K562 (cell line): ENCODE measurements around the gene HAS3. TPM values are rescaled to one million over a fixed set of nuclear protein-coding genes. Genes with fewer than 3 reads are reported as not detected.

Source experiments
- CCNT2 ChIP-seq: IDR thresholded peaks from 2 replicates; pipeline ENCODE4 v1.6.1; 2011; ENCODE audit warnings: borderline replicate concordance, low read depth, mild to moderate bottlenecking, moderate library complexity, mixed read lengths, low read length; ENCODE audit not compliant: insufficient read length; ENCODE audit errors: extremely low read depth
- EP400 ChIP-seq: fragments of 450-650 bp; IDR thresholded peaks from 2 replicates; pipeline ENCODE4 v1.6.1; 2017; ENCODE audit warnings: antibody characterized with exemption, mild to moderate bottlenecking, moderate library complexity
- L3MBTL2 ChIP-seq: fragments of 450-650 bp; IDR thresholded peaks from 2 replicates; pipeline ENCODE4 v1.6.1; 2016; ENCODE audit warnings: mild to moderate bottlenecking, moderate library complexity
- LCOR ChIP-seq: sonication (generic); formaldehyde crosslinking; IDR thresholded peaks from 2 replicates; pipeline ENCODE4 v1.8.0; 2022; ENCODE audit warnings: mild to moderate bottlenecking, missing genetic modification reagents
- MAZ ChIP-seq, 2 experiments: fragments of 450-650 bp in 1 of 2; sonication (generic) in 1 of 2; formaldehyde crosslinking; IDR thresholded peaks in 1 of 2; conservative IDR thresholded peaks in 1 of 2; 2 replicates each; pipeline versions ENCODE4 v1.4.0 to v1.5.0; 2020; ENCODE audit warnings: mild to moderate bottlenecking in 1 of 2, missing genetic modification reagents in 1 of 2
- NFIC ChIP-seq: fragments of 450-650 bp; IDR thresholded peaks from 2 replicates; pipeline ENCODE4 v1.6.1; 2017; ENCODE audit warnings: mild to moderate bottlenecking, inconsistent platforms
- NONO ChIP-seq, 2 experiments: fragments of 200-400 bp in 1 of 2; fragments of 450-650 bp in 1 of 2; formaldehyde crosslinking in 1 of 2; IDR thresholded peaks; 2 replicates each; pipeline ENCODE4 v1.6.1; 2017; ENCODE audit warnings: low read depth in 2 of 2, mild to moderate bottlenecking in 2 of 2, moderate library complexity in 2 of 2, low read length in 1 of 2
- RB1 ChIP-seq: fragments of 450-650 bp; IDR thresholded peaks from 2 replicates; pipeline ENCODE4 v1.6.1; 2017; ENCODE audit warnings: low read depth, mild to moderate bottlenecking
- RBM39 ChIP-seq: fragments of 200-400 bp; formaldehyde crosslinking; optimal IDR thresholded peaks from 2 replicates; pipeline ENCODE3; 2018; ENCODE audit warnings: low read depth, low read length
- SMAD4 ChIP-seq: fragments of 250-450 bp; sonication (Bioruptor Pico); conservative IDR thresholded peaks from 2 replicates; pipeline ENCODE4 v1.8.0; 2021; ENCODE audit warnings: inconsistent platforms, mild to moderate bottlenecking, moderate library complexity
- SRSF1 ChIP-seq: fragments of 200-400 bp; formaldehyde crosslinking; IDR thresholded peaks from 2 replicates; pipeline ENCODE4 v1.6.1; 2017; ENCODE audit warnings: mild to moderate bottlenecking, low read depth, low read length, moderate library complexity
- TCFL5 ChIP-seq: fragments of 250-450 bp; sonication (Bioruptor Pico); conservative IDR thresholded peaks from 2 replicates; pipeline ENCODE4 v1.6.1; 2021; ENCODE audit warnings: mild to moderate bottlenecking, moderate library complexity, matching md5 sums
- ZNF134 ChIP-seq: fragments of 250-450 bp; sonication (Bioruptor Pico); conservative IDR thresholded peaks from 2 replicates; pipeline ENCODE4 v1.4.0; 2020
- ZSCAN29 ChIP-seq: fragments of 450-650 bp; IDR thresholded peaks from 2 replicates; pipeline ENCODE4 v1.6.1; 2017
- polyA plus RNA-seq, 8 experiments: library from polyadenylated mRNA; depleted of rRNA in 4 of 8; stranded (reverse) in 5 of 8; unstranded in 3 of 8; fragments of >200 nt; fragmentation: Nextera tagmentation in 2 of 8; fragmentation: Illumina TruSeq in 1 of 8; extraction: Ambion mirVana in 2 of 8; extraction: Trizol in 1 of 8; gene quantifications; 2 replicates each; pipeline versions ENCODE4 v1.2.1 to v1.2.3, GENCODE V29; 2011 to 2014; ENCODE audit warnings: inconsistent platforms in 1 of 8, missing spikeins in 1 of 8
- total RNA-seq, 7 experiments: library from RNA; depleted of rRNA in 6 of 7; stranded (reverse); fragments of >200 nt in 6 of 7; fragmentation: Illumina TruSeq in 2 of 7; extraction: Trizol in 2 of 7; gene quantifications; 2 replicates each; pipeline versions ENCODE4 v1.2.1 to v1.2.3, GENCODE V29; 2011 to 2021; ENCODE audit warnings: low replicate concordance in 1 of 7
- TF ChIP-seq, protein P1 (sequence below): sonication (generic); formaldehyde crosslinking; IDR thresholded peaks from 2 replicates; pipeline ENCODE4 v1.8.0; 2023; ENCODE audit warnings: missing genetic modification reagents, mild to moderate bottlenecking, borderline replicate concordance
- TF ChIP-seq, protein P2 (sequence below): fragments of 250-450 bp; sonication (Bioruptor Pico); IDR thresholded peaks from 2 replicates; pipeline ENCODE4 v1.4.0; 2020

Gene HAS3
- total and polyA plus RNA-seq, 9 of the 15 experiments (the other 6 are each of a cell fraction or from before 2014, with no cell fraction given): 0.04 to 0.33 (median 0.13) TPM; not detected in 1

GRCh38 chr16:69105501-69106361 is at the start of gene HAS3 (continued):
- TF ChIP-seq RBM39 (no peak), CCNT2 (peak; percentile 63), NFIC (no peak), LCOR (CRISPR knock-in tag) (peak; percentile 53; the same call in 1 of the 2 replicates), NONO (IDR thresholded peaks at IDR 0.05; ENCODE audit: low read depth in 2 of 2, low read length in 1 of 2) (peak in 1 of 2 experiments; percentile 54; a peak in 1 of 4 replicates), ZSCAN29 (no peak), TCFL5 (CRISPR knock-in tag) (no peak), MAZ (CRISPR knock-in tag; conservative IDR thresholded peaks at IDR 0.05 in 1 of 2, IDR thresholded peaks at IDR 0.05 in 1 of 2) (peak in 1 of 2 experiments; percentile 12; a peak in 1 of 4 replicates), SMAD4 (no peak; the same call in 1 of the 2 replicates), ZNF134 (CRISPR knock-in tag) (no peak), SRSF1 (no peak), RB1 (0 out of 2 replicates have a peak, but pooled peaks have one; percentile 28), L3MBTL2 (peak; percentile 77), EP400 (no peak)
- TF ChIP-seq, protein P1, sequence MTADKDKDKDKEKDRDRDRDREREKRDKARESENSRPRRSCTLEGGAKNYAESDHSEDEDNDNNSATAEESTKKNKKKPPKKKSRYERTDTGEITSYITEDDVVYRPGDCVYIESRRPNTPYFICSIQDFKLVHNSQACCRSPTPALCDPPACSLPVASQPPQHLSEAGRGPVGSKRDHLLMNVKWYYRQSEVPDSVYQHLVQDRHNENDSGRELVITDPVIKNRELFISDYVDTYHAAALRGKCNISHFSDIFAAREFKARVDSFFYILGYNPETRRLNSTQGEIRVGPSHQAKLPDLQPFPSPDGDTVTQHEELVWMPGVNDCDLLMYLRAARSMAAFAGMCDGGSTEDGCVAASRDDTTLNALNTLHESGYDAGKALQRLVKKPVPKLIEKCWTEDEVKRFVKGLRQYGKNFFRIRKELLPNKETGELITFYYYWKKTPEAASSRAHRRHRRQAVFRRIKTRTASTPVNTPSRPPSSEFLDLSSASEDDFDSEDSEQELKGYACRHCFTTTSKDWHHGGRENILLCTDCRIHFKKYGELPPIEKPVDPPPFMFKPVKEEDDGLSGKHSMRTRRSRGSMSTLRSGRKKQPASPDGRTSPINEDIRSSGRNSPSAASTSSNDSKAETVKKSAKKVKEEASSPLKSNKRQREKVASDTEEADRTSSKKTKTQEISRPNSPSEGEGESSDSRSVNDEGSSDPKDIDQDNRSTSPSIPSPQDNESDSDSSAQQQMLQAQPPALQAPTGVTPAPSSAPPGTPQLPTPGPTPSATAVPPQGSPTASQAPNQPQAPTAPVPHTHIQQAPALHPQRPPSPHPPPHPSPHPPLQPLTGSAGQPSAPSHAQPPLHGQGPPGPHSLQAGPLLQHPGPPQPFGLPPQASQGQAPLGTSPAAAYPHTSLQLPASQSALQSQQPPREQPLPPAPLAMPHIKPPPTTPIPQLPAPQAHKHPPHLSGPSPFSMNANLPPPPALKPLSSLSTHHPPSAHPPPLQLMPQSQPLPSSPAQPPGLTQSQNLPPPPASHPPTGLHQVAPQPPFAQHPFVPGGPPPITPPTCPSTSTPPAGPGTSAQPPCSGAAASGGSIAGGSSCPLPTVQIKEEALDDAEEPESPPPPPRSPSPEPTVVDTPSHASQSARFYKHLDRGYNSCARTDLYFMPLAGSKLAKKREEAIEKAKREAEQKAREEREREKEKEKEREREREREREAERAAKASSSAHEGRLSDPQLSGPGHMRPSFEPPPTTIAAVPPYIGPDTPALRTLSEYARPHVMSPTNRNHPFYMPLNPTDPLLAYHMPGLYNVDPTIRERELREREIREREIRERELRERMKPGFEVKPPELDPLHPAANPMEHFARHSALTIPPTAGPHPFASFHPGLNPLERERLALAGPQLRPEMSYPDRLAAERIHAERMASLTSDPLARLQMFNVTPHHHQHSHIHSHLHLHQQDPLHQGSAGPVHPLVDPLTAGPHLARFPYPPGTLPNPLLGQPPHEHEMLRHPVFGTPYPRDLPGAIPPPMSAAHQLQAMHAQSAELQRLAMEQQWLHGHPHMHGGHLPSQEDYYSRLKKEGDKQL (CRISPR knock-in tag): no peak
- TF ChIP-seq, protein P2, sequence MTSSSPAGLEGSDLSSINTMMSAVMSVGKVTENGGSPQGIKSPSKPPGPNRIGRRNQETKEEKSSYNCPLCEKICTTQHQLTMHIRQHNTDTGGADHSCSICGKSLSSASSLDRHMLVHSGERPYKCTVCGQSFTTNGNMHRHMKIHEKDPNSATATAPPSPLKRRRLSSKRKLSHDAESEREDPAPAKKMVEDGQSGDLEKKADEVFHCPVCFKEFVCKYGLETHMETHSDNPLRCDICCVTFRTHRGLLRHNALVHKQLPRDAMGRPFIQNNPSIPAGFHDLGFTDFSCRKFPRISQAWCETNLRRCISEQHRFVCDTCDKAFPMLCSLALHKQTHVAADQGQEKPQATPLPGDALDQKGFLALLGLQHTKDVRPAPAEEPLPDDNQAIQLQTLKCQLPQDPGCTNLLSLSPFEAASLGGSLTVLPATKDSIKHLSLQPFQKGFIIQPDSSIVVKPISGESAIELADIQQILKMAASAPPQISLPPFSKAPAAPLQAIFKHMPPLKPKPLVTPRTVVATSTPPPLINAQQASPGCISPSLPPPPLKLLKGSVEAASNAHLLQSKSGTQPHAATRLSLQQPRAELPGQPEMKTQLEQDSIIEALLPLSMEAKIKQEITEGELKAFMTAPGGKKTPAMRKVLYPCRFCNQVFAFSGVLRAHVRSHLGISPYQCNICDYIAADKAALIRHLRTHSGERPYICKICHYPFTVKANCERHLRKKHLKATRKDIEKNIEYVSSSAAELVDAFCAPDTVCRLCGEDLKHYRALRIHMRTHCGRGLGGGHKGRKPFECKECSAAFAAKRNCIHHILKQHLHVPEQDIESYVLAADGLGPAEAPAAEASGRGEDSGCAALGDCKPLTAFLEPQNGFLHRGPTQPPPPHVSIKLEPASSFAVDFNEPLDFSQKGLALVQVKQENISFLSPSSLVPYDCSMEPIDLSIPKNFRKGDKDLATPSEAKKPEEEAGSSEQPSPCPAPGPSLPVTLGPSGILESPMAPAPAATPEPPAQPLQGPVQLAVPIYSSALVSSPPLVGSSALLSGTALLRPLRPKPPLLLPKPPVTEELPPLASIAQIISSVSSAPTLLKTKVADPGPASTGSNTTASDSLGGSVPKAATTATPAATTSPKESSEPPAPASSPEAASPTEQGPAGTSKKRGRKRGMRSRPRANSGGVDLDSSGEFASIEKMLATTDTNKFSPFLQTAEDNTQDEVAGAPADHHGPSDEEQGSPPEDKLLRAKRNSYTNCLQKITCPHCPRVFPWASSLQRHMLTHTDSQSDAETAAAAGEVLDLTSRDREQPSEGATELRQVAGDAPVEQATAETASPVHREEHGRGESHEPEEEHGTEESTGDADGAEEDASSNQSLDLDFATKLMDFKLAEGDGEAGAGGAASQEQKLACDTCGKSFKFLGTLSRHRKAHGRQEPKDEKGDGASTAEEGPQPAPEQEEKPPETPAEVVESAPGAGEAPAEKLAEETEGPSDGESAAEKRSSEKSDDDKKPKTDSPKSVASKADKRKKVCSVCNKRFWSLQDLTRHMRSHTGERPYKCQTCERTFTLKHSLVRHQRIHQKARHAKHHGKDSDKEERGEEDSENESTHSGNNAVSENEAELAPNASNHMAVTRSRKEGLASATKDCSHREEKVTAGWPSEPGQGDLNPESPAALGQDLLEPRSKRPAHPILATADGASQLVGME (CRISPR knock-in tag): no peak
